G401.6 (cell line): Measurements from ENCODE around the gene IDS.

Source experiments
- FAIRE-seq: peaks from 2 replicates; lab custom pipeline; 2012; peaks lifted over from hg19 to GRCh38; lab: Jason Lieb, UNC

The IDS gene

GRCh38 chrX:149456476-149457245 lies 48.4 kb downstream of the IDS start:
- no peak for FAIRE-seq

- no peak for FAIRE-seq
Observed at GRCh38 chrX:149455934-149456333, 49.2 kb downstream of the IDS start.

DNA sequence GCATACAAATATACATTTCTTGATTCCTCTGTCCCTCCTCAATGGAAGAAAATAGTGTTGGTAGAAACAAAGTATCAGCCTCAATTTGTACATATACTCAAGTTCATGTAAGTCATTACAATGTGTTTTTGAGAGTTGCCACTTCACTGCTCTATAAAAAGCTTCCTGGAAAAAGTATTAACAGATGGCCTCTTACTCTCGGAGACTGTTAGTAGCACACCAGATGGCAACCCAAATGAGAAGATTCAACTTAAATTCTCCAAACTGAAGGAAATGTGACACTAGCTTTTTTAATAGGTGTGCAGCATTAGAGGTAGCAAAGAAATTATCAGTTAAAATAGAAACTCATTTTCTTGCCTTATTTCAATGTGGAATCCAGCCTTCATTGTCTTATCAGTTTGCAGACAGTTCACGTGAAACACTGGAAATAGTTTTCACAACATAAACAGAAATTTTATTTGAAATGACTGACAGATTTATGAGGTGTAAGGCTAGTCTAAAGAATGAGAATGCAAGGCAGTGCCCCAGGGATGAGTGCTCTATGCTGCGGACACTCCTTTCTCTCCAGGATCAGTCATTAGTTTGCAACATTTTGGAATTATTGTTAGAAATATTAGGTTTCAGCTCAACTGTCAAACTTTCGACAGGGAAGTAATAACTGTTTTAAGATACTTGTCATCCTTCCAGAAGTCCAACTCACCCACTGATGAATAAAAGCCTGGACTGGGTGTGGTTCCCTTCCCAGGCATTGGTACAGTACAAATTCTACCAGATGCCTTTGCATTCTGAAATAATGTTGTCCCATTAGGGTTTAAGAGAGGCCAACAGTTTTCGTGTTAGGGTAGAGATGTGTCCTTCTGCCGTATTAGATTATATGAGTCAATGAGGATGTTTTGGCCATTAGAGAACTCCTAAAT lies 50.9 kb downstream of the IDS start:
- no peak for FAIRE-seq

DNA sequence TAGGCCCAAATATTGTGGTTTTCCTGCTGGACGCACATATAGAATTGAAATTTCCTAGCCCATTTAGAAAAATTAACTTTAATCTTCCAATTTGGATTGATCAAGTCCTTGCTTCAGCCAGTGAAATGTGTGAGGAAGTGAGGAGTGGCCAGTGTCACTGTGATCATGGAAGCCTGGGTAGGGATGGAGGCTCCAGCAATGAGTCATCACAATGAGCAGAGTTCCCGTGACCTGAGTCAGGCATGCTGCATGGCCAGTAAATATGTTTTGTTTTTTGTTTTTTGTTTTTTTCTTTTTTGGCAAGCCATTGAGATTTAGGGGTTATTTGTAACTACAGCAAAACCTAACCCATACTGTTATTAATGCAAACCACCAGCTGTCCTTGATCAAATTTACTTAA lies 52.1 kb downstream of the IDS start:
- no peak for FAIRE-seq

GRCh38 chrX:149433451-149433850 lies 71.7 kb downstream of the IDS start:
- no peak for FAIRE-seq

- FAIRE-seq, result no peak
Observed at GRCh38 chrX:149433051-149433450, 72.1 kb downstream of the IDS start.
